ENCODE results near the gene SCYGR7.

SCYGR7 gene

GRCh38 chr2:227759411-227760118 lies 31.4 kb downstream of the SCYGR7 start:
- peak in 1 of 2 donors; percentile 44 for DNase-seq
- H3K9me3 ChIP-seq, result no peaks in the 10 kb centered on the region
- no peak overlapping the region for H3K27ac ChIP-seq
- H3K4me1 ChIP-seq, result no peaks in the 10 kb centered on the region
- intact Hi-C loops (cut with DNase I; ENCODE audit: low total_unique reads), result loop anchor here (5.0 to 10.0 kb wide), 3 partner anchors 97 to 355 kb away; partner anchors contain the start of gene AGFG1
- H3K36me3 ChIP-seq, result no peaks in the 10 kb centered on the region
- H3K27me3 ChIP-seq, result no peaks in the 10 kb centered on the region
- H3K4me3 ChIP-seq, result no peak overlapping the region
- TF ChIP-seq CTCF (IDR thresholded peaks at IDR 0.05), result no peak

GRCh38 chr2:227761740-227762476 lies 33.8 kb downstream of the SCYGR7 start:
- peak in 1 of 2 donors; percentile 3 for DNase-seq
- H3K4me1 ChIP-seq, result peaks cover 0 to 12% (median 3%) of the 10 kb centered on the region in 4 donors

GRCh38 chr2:227765788-227766372 lies 37.7 kb downstream of the SCYGR7 start:
- no peak overlapping the region for H3K4me3 ChIP-seq
- intact Hi-C loops (cut with DNase I; ENCODE audit: low total_unique reads), result loop anchor here (10.0 kb wide), 2 partner anchors 291 to 361 kb away; partner anchors contain the start of gene AGFG1
- H3K4me1 ChIP-seq, result peaks cover 0 to 12% (median 3%) of the 10 kb centered on the region in 4 donors
- H3K27ac ChIP-seq, result peak overlapping the region in 1 of 2 donors; percentile 45
- H3K9me3 ChIP-seq, result no peaks in the 10 kb centered on the region
- no peaks in the 10 kb centered on the region for H3K36me3 ChIP-seq
- TF ChIP-seq CTCF (IDR thresholded peaks at IDR 0.05), result no peak
- DNase-seq, result no peak
- no peaks in the 10 kb centered on the region for H3K27me3 ChIP-seq

More at GRCh38 chr2:227761740-227762476, 33.8 kb downstream of the SCYGR7 start:
- Histone ChIP-seq H3K36me3 (no peaks in the 10 kb centered on the region), H3K27me3 (no peaks in the 10 kb centered on the region), H3K9me3 (no peaks in the 10 kb centered on the region), H3K27ac (no peak overlapping the region), H3K4me3 (no peak overlapping the region)
- TF ChIP-seq CTCF (IDR thresholded peaks at IDR 0.05), result no peak
- intact Hi-C loops (cut with DNase I; ENCODE audit: low total_unique reads), result loop anchor here (5.0 to 10.0 kb wide), 3 partner anchors 100 to 357 kb away; partner anchors contain the start of gene AGFG1

- DNase-seq, result peak; percentile 79 to 85
- H3K27me3 ChIP-seq, result no peaks in the 10 kb centered on the region
- H3K4me1 ChIP-seq, result peaks cover 0 to 12% (median 3%) of the 10 kb centered on the region in 4 donors
- no peaks in the 10 kb centered on the region for H3K36me3 ChIP-seq
- intact Hi-C loops (cut with DNase I; ENCODE audit: low total_unique reads), result loop anchor here (10.0 kb wide), 2 partner anchors 292 to 362 kb away; partner anchors contain the start of gene AGFG1
- no peaks in the 10 kb centered on the region for H3K9me3 ChIP-seq
- H3K4me3 ChIP-seq, result no peak overlapping the region
- TF ChIP-seq CTCF (IDR thresholded peaks at IDR 0.05), result peak; percentile 82 to 94
- no peak overlapping the region for H3K27ac ChIP-seq
Measured at GRCh38 chr2:227766373-227766883, 38.3 kb downstream of the SCYGR7 start.

GRCh38 chr2:227767830-227768229 lies 39.7 kb downstream of the SCYGR7 start:
- Histone ChIP-seq H3K9me3 (no peaks in the 10 kb centered on the region), H3K4me3 (no peak overlapping the region), H3K27me3 (no peaks in the 10 kb centered on the region), H3K27ac (no peak overlapping the region), H3K36me3 (no peaks in the 10 kb centered on the region), H3K4me1 (peaks cover 0 to 12% (median 3%) of the 10 kb centered on the region in 4 donors)
- no peak for TF ChIP-seq CTCF (IDR thresholded peaks at IDR 0.05)
- DNase-seq, result peak in 1 of 2 donors; percentile 48
- intact Hi-C loops (cut with DNase I; ENCODE audit: low total_unique reads), result loop anchor here (10.0 kb wide), 2 partner anchors 293 to 363 kb away; partner anchors contain the start of gene AGFG1
